Measurements from ENCODE around the gene ARHGEF4. TPM values are rescaled to one million over a fixed set of nuclear protein-coding genes. Genes with fewer than 3 reads are reported as not detected.
A peak's percentile ranks its signal among the peaks of the same experiment; 100 is the strongest.

Gene ARHGEF4
- polyA plus RNA-seq, 3 donors from 2014 or later: not detected

- no peak for DNase-seq
- no peak overlapping the region for H3K4me3 Mint-ChIP-seq
- H3K9me3 Mint-ChIP-seq: no peaks in the 10 kb centered on the region
- H3K27me3 Mint-ChIP-seq (ENCODE audit: low read depth in 3 of 3): peaks cover 2 to 20% (median 9%) of the 10 kb centered on the region in 3 donors
- no peaks in the 10 kb centered on the region for H3K36me3 Mint-ChIP-seq
- no peak overlapping the region for H3K27ac Mint-ChIP-seq
- H3K4me1 Mint-ChIP-seq: no peaks in the 10 kb centered on the region
Observed at GRCh38 chr2:130996691-130997090, 160.0 kb downstream of the ARHGEF4 start.

- H3K4me3 Mint-ChIP-seq: no peak overlapping the region
- H3K27me3 Mint-ChIP-seq (ENCODE audit: low read depth in 3 of 3): peaks cover 2 to 20% (median 9%) of the 10 kb centered on the region in 3 donors
- no peak for DNase-seq
- H3K9me3 Mint-ChIP-seq: no peaks in the 10 kb centered on the region
- H3K4me1 Mint-ChIP-seq: no peaks in the 10 kb centered on the region
- H3K27ac Mint-ChIP-seq: no peak overlapping the region
- no peaks in the 10 kb centered on the region for H3K36me3 Mint-ChIP-seq
Observed at GRCh38 chr2:130997198-130997597, 160.5 kb downstream of the ARHGEF4 start.

- peaks cover 5 to 23% (median 9%) of the 10 kb centered on the region in 3 donors for H3K27me3 Mint-ChIP-seq (ENCODE audit: low read depth in 3 of 3)
Observed at GRCh38 chr2:130998561-130998960, 161.8 kb downstream of the ARHGEF4 start.

GRCh38 chr2:131004446-131005209 is 167.9 kb downstream of the ARHGEF4 start:
- H3K27ac Mint-ChIP-seq: no peak overlapping the region
- peaks cover 5 to 21% (median 7%) of the 10 kb centered on the region in 3 donors for H3K27me3 Mint-ChIP-seq (ENCODE audit: low read depth in 3 of 3)
- no peaks in the 10 kb centered on the region for H3K9me3 Mint-ChIP-seq
- H3K4me1 Mint-ChIP-seq: peaks cover 0 to 10% of the 10 kb centered on the region in 2 donors
- no peak overlapping the region for H3K4me3 Mint-ChIP-seq
- DNase-seq: no peak
- peaks cover 0 to 4% (median 0%) of the 10 kb centered on the region in 3 donors for H3K36me3 Mint-ChIP-seq

More at GRCh38 chr2:130998561-130998960, 161.8 kb downstream of the ARHGEF4 start:
- H3K4me3 Mint-ChIP-seq: no peak overlapping the region
- H3K36me3 Mint-ChIP-seq: no peaks in the 10 kb centered on the region
- no peaks in the 10 kb centered on the region for H3K4me1 Mint-ChIP-seq
- no peak overlapping the region for H3K27ac Mint-ChIP-seq
- DNase-seq: no peak
- H3K9me3 Mint-ChIP-seq: no peaks in the 10 kb centered on the region

GRCh38 chr2:131005216-131005935 is 168.7 kb downstream of the ARHGEF4 start:
- DNase-seq: no peak
- Mint-ChIP-seq H3K9me3 (no peaks in the 10 kb centered on the region), H3K27me3 (ENCODE audit: low read depth in 3 of 3) (peaks cover 5 to 17% (median 7%) of the 10 kb centered on the region in 3 donors), H3K36me3 (peaks cover 0 to 4% (median 0%) of the 10 kb centered on the region in 3 donors), H3K27ac (no peak overlapping the region), H3K4me1 (peaks cover 6 to 18% of the 10 kb centered on the region in 2 donors), H3K4me3 (no peak overlapping the region)

GRCh38 chr2:131006561-131006960 is 169.8 kb downstream of the ARHGEF4 start:
- peaks cover 5 to 18% (median 7%) of the 10 kb centered on the region in 3 donors for H3K27me3 Mint-ChIP-seq (ENCODE audit: low read depth in 3 of 3)

GRCh38 chr2:131008967-131009366 is 172.3 kb downstream of the ARHGEF4 start:
- Mint-ChIP-seq H3K27ac (no peak overlapping the region), H3K9me3 (no peaks in the 10 kb centered on the region)

More at GRCh38 chr2:131006561-131006960, 169.8 kb downstream of the ARHGEF4 start:
- no peak for DNase-seq
- peaks cover 12 to 30% of the 10 kb centered on the region in 2 donors for H3K4me1 Mint-ChIP-seq
- H3K9me3 Mint-ChIP-seq: no peaks in the 10 kb centered on the region
- H3K4me3 Mint-ChIP-seq: no peak overlapping the region
- H3K27ac Mint-ChIP-seq: no peak overlapping the region
- H3K36me3 Mint-ChIP-seq: peaks cover 0 to 4% (median 0%) of the 10 kb centered on the region in 3 donors

GRCh38 chr2:131009713-131010475 is 173.2 kb downstream of the ARHGEF4 start:
- Mint-ChIP-seq H3K4me1 (peaks cover 12 to 33% of the 10 kb centered on the region in 2 donors), H3K27ac (no peak overlapping the region), H3K36me3 (peaks cover 0 to 4% (median 0%) of the 10 kb centered on the region in 3 donors), H3K4me3 (peak overlapping the region in 1 of 5 donors; percentile 15), H3K27me3 (ENCODE audit: low read depth in 3 of 3) (peaks cover 0 to 14% (median 7%) of the 10 kb centered on the region in 3 donors), H3K9me3 (no peaks in the 10 kb centered on the region)
- no peak for DNase-seq

More at GRCh38 chr2:131008967-131009366, 172.3 kb downstream of the ARHGEF4 start:
- peaks cover 0 to 4% (median 0%) of the 10 kb centered on the region in 3 donors for H3K36me3 Mint-ChIP-seq
- DNase-seq: no peak
- peaks cover 0 to 12% (median 7%) of the 10 kb centered on the region in 3 donors for H3K27me3 Mint-ChIP-seq (ENCODE audit: low read depth in 3 of 3)
- no peak overlapping the region for H3K4me3 Mint-ChIP-seq
- H3K4me1 Mint-ChIP-seq: peaks cover 12 to 33% of the 10 kb centered on the region in 2 donors

GRCh38 chr2:131010566-131010965 is 173.9 kb downstream of the ARHGEF4 start:
- DNase-seq: peak; percentile 3 to 8 (median 6)
- peaks cover 0 to 14% (median 7%) of the 10 kb centered on the region in 3 donors for H3K27me3 Mint-ChIP-seq (ENCODE audit: low read depth in 3 of 3)
- H3K9me3 Mint-ChIP-seq: no peaks in the 10 kb centered on the region
- peaks cover 0 to 4% (median 0%) of the 10 kb centered on the region in 3 donors for H3K36me3 Mint-ChIP-seq
- peak overlapping the region in 2 of 6 donors; percentile 32 to 49 for H3K27ac Mint-ChIP-seq
- peaks cover 12 to 33% of the 10 kb centered on the region in 2 donors for H3K4me1 Mint-ChIP-seq
- H3K4me3 Mint-ChIP-seq: peak overlapping the region in 4 of 5 donors; percentile 15 to 57 (median 40)

GRCh38 chr2:131011486-131011885 is 174.8 kb downstream of the ARHGEF4 start:
- Mint-ChIP-seq H3K9me3 (no peaks in the 10 kb centered on the region), H3K27ac (no peak overlapping the region), H3K4me3 (no peak overlapping the region), H3K4me1 (peaks cover 12 to 33% of the 10 kb centered on the region in 2 donors), H3K36me3 (peaks cover 0 to 4% (median 0%) of the 10 kb centered on the region in 3 donors), H3K27me3 (ENCODE audit: low read depth in 3 of 3) (peaks cover 0 to 17% (median 11%) of the 10 kb centered on the region in 3 donors)
- no peak for DNase-seq

- DNase-seq: no peak
- Mint-ChIP-seq H3K4me1 (peaks cover 12 to 27% of the 10 kb centered on the region in 2 donors), H3K27ac (no peak overlapping the region), H3K9me3 (no peaks in the 10 kb centered on the region), H3K4me3 (no peak overlapping the region), H3K36me3 (no peaks in the 10 kb centered on the region), H3K27me3 (ENCODE audit: low read depth in 3 of 3) (peaks cover 0 to 13% (median 7%) of the 10 kb centered on the region in 3 donors)
Observed at GRCh38 chr2:131014141-131014540, 177.4 kb downstream of the ARHGEF4 start.

- no peak for DNase-seq
- no peak overlapping the region for H3K4me3 Mint-ChIP-seq
- H3K9me3 Mint-ChIP-seq: no peaks in the 10 kb centered on the region
- H3K27me3 Mint-ChIP-seq (ENCODE audit: low read depth in 3 of 3): peaks cover 0 to 10% (median 6%) of the 10 kb centered on the region in 3 donors
- no peaks in the 10 kb centered on the region for H3K36me3 Mint-ChIP-seq
- peaks cover 2 to 11% of the 10 kb centered on the region in 2 donors for H3K4me1 Mint-ChIP-seq
- no peak overlapping the region for H3K27ac Mint-ChIP-seq
Observed at GRCh38 chr2:131015764-131016163, 179.1 kb downstream of the ARHGEF4 start.

All from immature natural killer cell (primary cell).